HG03460 (cell line): ENCODE measurements around the gene CACNA1C.

Source experiments
- ATAC-seq: cut with Tn5 transposase; IDR thresholded peaks from one replicate; pipeline ENCODE4 v1.9.1; 2021; ENCODE audit not compliant: unreplicated experiment

CACNA1C gene

DNA sequence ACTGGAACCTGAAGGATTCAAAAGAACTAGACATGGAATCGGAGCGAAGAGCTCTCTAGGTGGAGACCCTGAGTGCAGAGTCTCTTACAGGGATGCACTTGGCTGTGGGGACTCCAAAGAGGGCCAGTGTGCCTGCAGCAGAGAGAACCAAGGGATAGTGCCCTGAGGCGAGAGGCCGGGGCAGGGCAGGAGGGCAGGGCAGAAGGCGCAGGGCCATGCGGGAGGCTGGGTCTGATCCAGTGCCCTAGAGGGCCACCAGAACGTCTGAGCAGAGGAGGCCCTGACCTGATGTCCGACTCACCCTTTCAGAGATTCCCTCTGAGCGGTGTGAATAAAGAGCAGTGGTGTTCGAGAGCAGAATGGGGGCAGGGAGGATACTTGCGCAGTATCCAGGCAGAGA lies 536.6 kb downstream of the CACNA1C start:
- no peak for ATAC-seq

DNA sequence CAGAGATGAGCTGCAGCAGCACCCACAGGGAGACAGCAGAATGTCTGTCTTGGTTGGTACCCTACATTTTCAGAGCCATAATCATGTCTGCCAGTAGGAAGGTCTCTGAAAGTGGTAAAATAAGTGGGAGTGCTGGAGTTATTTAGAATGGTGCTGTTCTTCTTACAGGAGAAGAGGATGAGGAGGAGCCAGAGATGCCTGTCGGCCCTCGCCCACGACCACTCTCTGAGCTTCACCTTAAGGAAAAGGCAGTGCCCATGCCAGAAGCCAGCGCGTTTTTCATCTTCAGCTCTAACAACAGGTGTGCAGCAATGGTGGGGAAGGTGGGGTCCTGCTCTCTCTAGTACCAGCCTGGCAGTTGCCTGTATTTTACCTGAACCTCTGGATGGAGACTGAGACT lies 540.3 kb downstream of the CACNA1C start:
- ATAC-seq = no peak

DNA sequence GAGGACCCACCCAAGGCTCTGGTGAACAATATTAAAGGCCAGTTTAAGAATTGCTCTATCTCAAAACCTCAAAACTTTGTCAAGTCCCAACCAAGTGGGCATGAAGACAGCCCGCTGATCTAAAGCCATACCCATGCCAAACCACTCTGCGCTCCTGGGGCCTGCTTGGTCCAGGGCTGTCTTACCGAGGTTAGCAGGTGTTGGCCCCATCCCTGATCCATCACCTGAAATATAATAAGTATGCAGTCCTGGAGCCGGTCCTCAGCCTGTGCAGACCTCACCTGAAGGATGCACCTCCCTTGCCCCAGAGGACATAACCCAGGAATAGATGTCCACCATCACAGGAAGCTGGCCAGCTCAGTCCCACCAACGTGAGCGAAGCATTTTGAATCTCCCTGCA lies 543.7 kb downstream of the CACNA1C start:
- ATAC-seq = no peak

DNA sequence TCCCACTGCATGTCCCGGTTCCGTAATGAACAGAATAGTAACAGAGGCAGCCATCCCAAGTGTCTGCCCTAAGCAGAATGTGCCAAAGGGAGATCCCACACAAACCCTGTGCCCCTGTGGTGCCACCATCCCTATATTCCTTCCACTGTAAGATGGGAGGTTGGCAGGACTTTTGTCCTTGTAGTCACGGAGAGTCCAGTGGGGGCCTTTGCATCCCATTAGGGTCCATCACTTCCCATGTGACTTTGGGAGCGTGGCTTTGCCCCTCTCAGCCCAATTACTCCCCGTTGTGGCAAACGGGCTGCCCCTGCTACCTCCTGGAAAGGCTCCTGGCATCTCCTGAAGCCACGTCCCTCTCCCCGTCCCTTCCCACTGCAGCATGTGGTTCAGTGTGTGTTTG lies 552.5 kb downstream of the CACNA1C start:
- no peak for ATAC-seq

DNA sequence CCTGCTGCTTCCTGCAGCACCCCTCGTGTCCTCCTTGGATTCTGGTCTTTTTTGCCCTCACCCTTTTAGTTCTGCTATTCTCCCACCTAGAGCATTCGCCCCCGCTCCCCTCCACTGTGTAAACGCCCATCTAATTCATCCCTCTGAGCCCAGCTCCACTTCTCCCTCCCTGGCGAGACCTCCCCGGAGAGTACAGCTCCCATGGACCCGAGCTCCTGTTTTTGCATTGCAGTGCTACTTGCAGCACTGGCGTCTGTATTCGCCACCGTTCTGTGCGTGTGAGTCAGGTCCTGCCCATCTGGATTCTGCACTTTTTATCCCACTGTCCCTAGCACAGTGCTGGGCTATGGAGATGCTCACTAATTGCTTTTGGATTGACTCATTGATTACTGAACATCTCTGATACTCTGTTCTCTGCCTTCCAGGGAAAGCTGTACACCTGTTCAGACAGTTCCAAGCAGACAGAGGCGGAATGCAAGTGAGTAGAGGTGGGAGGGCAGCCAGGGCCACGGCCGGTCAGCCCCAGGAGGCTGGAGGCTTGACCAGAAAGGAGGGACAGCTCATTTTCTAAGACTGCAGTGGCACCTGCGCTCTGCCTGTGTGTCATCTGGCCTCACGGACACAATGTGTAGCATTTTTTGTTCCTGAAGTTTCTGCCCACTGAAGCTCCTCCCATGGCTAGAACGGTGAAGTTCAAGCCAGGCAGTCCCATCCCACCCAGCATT lies 553.6 kb downstream of the CACNA1C start:
- no peak for ATAC-seq

DNA sequence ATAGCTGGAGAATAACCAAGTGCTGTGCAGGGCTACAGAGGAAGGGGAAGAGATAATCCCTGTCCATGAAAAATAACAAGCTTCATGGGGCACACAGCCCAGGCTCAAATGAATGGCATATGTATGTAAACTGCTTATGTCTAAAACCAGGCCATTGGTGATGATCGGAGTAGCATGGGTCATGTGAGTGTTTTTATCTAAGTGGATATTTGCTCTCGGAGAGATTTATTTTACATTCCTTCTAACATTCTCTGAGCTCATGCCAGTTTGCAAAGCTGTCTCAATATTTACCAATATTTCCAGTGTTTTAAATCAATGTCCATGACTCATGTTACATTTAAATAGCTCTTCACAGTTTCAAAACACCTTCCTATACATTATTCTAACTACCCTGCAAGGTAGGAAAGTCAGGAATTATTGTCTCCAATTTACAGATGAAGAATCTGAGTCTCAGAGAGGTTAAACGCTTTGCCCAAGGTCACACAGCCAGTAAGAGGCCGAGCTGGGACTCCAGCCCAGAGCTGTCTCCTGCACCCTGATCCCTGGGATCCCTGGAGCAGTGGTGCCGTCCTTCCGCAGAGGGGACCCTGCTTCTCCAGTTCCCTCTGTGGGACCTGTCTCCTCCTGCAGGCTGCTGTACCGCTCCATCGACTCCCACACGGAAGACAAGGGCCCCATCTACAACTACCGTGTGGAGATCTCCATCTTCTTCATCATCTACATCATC lies 555.3 kb downstream of the CACNA1C start:
- ATAC-seq = no peak

DNA sequence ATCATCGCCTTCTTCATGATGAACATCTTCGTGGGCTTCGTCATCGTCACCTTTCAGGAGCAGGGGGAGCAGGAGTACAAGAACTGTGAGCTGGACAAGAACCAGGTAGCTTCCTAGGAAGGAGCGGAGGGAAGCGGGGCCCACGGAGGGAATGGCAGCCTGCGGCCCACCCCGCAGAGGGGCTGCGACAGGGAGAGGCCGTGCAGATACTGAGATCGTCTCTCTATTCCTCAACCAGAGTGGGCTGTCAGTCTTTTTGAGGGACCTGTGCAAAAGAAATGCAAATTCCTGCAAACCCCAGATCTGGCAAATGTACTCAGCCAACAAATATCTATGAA lies 555.8 kb downstream of the CACNA1C start:
- ATAC-seq = no peak

DNA sequence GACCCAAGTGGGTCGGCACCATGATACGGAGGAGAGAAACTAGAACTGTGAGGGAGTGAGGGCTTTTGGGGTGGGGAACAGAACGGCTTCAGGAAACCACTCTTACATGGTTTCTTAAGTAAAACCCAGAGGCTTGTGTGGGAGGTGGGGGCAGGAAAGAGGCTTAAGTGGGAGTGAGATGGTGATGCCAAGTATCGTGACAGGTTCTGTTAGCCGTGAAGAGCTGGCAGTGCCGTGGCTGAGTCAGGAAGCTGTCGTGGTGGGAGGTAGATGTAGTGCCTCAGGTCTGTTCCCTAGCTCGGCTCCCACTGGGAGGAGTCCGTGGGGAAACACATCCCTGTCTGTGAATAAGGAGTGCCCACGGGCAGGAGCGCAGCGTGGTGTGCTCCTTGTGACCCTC lies 556.2 kb downstream of the CACNA1C start:
- ATAC-seq = no peak

DNA sequence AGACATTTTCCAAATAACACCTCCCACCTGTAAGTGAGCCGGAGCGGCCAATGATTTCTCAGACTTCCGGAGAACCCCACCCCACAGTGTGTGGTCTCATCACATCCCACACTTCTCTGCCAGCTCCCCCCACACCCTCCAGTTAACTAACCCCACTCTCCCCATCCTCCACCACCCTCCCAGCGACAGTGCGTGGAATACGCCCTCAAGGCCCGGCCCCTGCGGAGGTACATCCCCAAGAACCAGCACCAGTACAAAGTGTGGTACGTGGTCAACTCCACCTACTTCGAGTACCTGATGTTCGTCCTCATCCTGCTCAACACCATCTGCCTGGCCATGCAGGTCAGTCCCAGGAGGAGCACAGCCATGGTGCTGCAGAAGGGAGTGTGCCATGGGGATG lies 557.6 kb downstream of the CACNA1C start:
- ATAC-seq = no peak

DNA sequence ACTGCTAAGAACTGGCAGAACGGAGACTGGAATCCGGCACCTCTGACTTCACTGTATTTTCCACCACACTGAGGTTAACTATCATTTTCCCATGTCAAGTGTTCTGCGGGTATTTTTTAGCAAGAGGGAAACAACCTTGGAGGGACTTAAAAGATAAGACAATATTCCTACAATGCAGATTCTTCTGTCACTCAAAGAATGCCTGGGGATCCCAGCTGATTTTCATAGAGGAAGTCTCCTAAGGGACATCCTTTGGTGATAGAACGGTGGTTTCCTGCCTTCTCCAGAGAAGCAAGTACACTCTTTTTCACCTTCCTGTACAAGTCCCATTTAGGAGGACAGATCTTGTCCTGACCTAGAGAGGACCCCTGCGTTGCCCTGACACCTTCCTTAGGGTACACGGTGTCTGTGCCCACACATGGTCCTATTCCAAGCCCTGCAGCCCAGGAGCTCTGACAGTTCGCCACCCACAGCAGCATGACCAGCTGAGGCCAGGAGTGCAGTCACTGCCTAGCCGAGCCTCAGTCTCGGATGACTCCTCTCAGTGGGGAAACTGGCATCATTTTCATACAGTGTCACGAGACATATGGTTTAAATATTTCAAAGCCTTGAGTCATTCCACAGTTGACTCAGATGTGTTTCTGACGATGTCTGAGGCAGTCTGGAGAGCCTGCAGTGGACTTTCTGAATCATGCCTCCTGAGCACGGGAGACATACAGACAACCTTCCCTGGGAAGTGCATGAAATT lies 560.7 kb downstream of the CACNA1C start:
- ATAC-seq = no peak

DNA sequence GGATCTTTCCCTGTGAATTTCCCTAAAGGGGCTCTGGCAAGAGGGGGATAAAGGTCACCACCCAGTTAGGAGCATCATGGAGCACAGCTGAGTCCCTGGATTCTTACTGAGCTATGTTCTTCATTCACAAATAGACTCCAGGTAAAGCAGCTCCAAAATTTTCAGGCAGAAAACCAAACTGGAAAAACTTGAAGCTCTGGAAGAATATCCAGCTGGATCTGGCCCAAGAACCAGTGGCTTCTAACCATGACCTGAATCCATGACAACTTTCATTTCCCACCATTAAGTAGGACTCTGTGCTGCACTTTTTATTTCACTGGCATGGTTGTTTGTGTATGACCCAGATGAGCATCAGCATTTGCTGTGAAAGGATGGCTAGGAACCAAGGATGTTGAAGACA lies 561.6 kb downstream of the CACNA1C start:
- no peak for ATAC-seq

DNA sequence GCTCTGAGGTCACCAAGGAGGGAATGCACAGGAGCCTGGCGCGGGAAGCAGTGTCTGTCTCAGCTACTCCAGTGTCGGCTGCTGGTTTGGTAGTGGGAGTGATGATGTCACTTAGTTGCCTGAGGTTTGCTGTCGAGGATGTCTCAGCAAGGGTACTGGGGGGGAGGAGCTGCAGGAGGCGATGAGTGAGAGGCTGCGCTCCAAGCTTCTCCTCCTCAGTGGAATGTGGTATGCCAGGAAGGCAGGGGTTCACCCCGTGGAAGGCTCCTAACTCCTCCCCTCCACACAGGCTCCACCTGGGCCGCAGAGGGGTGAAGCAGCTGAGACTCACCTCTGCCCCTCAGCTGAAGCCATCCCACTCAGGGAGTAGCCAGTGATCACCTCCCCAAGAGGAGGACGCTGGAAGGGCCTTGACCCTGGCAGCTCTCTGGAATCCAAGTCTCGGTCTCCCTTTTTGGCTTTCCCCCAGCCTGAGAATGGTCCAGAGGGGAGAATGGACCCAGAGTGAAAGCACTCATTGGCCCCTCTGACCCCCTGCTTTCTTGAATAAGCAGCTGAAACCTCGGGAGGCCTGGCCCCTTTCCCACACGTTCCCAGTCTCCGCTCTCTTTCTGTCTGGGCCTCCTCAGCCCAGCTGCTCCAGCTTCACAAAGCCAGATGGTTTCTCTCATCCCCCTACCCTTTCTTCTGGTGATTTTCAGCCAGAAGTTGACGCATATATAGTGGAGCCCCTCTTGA lies 563.0 kb downstream of the CACNA1C start:
- ATAC-seq = no peak

DNA sequence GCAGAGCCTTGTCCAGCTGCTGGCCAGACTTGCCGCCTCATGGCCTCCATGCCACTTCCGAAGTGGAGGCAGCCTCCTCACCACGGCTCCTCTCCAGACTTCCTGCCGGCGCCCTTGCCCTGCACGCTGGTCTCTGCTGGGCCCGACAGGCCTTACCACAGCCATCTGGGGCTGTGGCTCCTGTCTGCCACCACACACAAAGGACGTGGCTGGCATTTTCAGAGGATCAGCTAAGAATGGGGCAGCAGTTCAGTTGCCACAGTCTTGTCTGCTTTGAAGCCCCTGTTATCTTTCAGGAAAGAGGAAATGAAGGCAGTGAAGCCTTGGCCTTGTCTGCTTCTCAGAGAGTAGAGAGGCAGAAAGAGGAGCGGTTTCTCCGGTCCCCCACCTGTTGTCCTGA lies 564.0 kb downstream of the CACNA1C start:
- no peak for ATAC-seq

DNA sequence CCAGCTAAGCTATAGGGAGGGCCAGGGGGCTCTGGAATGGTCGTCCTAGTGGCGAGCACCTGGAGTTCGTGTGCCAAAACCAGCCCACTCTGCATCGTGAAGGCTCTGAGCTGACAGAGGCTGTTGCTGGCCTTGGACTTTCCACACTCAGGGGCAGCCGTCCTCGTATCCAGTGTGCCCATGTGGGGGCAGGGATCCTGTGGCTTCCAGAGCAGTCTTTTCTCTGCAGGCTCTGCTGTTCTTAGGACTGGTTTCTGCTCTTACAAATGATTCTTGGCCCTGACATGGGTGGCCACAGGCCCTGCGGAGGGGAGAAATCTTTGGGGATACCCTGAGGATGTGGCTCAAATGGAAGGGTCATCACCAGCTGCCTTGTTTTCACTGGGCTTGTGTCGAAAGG lies 564.6 kb downstream of the CACNA1C start:
- no peak for ATAC-seq

DNA sequence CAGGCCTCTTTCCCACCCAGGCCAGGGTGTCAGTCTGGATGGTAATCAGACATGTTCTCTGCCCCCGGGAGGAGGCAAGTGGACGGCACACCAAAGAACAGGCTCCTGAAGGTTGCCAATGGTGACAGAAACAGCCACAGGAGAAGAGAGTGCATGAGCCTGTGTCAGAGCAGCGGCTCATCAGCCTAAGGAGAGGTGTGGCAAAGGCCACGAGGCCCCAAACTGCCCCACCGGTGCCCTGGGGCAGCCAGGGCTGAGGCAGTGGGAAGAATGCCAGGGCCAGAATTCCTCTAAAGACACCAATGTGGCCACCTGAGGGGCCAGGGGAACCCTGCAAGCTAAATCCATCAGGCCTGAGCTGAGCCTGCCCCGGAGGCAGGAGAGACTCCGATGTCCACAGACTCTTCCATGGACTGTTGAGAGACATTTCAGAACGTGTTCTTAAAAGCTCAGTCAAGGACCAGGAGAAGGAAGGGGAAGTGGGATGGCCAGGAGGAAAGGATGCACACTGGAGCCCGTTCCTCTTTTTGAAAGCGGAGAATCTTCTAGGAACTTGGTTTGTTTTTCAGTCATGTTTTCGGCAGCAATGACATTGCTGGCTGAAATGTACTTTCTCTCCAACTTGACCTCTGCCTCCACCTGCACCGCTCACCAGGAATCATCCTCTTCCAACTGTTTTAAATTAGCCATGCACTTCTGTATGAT lies 565.7 kb downstream of the CACNA1C start:
- ATAC-seq = no peak

DNA sequence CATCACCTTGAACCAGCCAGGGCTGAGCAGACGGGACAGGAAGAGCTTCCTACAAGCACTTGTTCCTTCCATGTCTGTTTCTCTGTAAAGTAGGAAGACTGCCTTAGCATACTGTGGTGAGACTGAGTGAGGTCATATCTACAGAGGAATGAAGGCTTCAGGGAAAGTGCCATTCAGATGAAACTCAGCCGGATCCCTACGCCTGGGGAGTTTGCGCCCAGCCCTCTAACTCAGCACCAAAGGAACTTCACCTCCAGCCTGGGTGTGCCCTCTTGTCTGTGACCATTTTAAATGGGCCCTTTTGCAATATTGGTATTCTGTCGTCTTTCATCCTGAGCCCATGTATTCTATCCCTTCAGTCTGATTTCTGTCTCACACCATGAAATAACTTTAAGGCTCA lies 566.3 kb downstream of the CACNA1C start:
- no peak for ATAC-seq

DNA sequence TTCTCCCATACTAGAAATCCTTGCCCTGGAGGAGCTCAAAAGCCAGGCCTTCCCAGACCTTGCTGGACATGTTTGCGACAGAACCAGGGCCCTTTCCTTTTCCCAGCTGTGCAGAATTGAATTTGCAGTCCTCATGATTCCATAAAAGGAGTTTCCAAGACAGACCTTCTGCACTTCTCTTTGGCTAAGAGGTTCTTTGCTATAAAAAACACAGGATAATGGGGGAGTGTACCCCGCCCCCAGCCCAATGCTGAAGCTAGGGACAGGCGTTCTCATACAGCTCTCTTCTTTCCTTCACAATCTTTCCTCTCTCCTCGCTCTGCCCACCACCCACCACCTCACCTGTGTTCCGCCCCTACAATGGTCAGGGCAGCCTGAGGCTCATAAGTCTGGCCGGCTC lies 569.7 kb downstream of the CACNA1C start:
- ATAC-seq = no peak

DNA sequence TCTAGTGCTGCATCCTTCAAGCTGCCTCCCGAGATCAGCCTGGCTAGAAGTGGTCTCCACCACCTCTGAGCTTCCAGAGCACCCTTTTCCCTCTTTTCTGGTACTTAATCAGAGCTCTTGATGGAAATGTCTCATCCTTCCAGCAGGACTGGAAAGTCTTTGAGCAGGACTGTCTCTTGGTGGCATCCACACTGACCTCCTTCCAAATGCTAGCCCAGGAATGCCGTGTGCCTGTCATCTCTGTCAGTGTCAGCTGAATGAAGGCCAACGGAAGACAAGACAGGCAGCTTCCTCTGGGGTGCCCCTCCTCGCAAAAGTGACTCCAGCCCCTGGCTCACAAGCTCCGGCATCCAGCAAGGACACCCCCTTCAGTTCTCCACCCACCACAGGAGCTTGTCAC lies 570.7 kb downstream of the CACNA1C start:
- no peak for ATAC-seq

DNA sequence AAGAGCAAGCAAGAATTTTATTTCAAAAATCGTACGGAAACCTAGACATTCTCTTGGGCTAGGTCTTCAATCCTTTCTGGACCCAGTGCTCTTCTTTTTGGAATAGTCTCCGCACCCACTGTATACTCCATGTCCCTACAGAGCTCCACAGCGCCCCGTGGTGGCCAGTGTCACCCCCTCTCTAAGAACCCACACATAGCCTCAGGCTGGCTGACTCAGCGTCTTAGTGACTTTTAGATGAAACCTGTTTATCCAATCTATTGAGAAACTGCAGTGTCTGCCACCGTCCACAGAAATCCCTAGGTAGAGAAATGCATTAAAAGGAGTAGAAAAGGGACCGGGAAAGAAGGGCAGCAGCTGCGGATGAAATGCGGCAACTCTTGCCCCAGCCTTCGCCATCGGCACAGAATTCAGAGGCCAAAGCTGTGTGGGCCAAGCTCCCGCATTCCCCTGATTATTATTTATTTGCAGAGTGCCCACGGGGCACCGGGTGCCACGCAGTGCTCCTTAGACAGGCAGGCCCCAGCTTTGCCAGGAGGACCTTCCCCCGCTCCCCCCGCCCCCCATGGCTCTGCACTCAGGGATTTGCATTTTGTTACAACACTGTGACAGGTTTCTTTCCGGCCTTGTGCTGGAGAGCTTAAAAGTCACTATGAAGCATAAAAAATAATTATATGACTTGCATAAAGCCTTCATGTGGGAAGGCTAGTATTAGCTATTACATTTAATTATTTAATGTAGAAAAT lies 571.9 kb downstream of the CACNA1C start:
- ATAC-seq = no peak

DNA sequence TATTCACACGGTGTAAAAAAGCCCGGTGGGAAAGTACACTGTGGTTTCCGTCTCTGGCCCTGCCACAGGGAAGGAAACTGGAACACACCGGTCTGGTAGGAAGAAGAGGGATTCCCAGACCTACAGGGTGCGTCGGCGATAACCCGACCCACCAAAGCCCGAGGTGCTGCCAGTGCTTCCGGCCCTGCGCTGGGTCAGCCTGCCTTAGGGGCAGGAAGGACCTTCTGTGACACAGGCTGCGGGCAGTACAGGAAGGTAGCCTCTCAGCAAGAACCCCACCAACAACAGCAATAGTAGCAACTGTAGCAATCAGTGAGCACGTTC lies 572.5 kb downstream of the CACNA1C start:
- ATAC-seq = no peak
